Dermis microvascular lymphatic vessel endothelial cell (primary cell): ENCODE measurements around the gene STK39. TPM values are rescaled to one million over a fixed set of nuclear protein-coding genes. Genes with fewer than 3 reads are reported as not detected.

Experiments used
- DNase-seq, 2 donors: peaks; one replicate each; pipeline versions ENCODE4 v3.0.0 to v3.0.0-alpha.2; 2010; ENCODE audit warnings: low read depth in 2 of 2
- total RNA-seq: library from RNA; depleted of rRNA; stranded (reverse); fragments of >200 nt; gene quantifications from 2 replicates; pipeline ENCODE4 v1.2.1, GENCODE V29; 2014

STK39 gene
- total RNA-seq, 1 donor from 2014 or later = 2.8 TPM

GRCh38 chr2:167933097-167933814 lies 314.1 kb downstream of the STK39 start:
- no peak for DNase-seq

- no peak for DNase-seq
Measured at GRCh38 chr2:167932123-167932693, 315.2 kb downstream of the STK39 start.

- DNase-seq = no peak
Measured at GRCh38 chr2:167929484-167929883, 317.9 kb downstream of the STK39 start.

GRCh38 chr2:167928434-167928833 lies 319.0 kb downstream of the STK39 start:
- no peak for DNase-seq

GRCh38 chr2:167925758-167926157 lies 321.6 kb downstream of the STK39 start:
- no peak for DNase-seq

- DNase-seq = no peak
Measured at GRCh38 chr2:167924556-167924955, 322.8 kb downstream of the STK39 start.

GRCh38 chr2:167916756-167917155 lies 330.6 kb downstream of the STK39 start:
- DNase-seq = no peak

- DNase-seq = no peak
Measured at GRCh38 chr2:167914969-167915368, 332.4 kb downstream of the STK39 start.

GRCh38 chr2:167908786-167909185 lies 338.6 kb downstream of the STK39 start:
- no peak for DNase-seq

- DNase-seq = no peak
Measured at GRCh38 chr2:167905668-167906067, 341.7 kb downstream of the STK39 start.

Other genes with a start within 250 kb of the STK39 start
- 23.6 and 37.7 TPM in 2 replicates for gene CERS6, start 208.7 kb upstream of the STK39 start, total RNA-seq